AG09319 (cell line): ENCODE data around the gene AKAP11.

Source experiments
- DNase-seq: peaks from one replicate; pipeline ENCODE4 v3.0.0-alpha.2; 2010; ENCODE audit warnings: low read depth; ENCODE audit errors: extremely low read depth
- CTCF ChIP-seq: IDR thresholded peaks from 2 replicates; pipeline ENCODE4 v1.5.1; 2011; ENCODE audit warnings: low read depth, mild to moderate bottlenecking, inconsistent platforms, low read length, moderate library complexity

AKAP11 gene

GRCh38 chr13:42331009-42331408, 59.1 kb downstream of the AKAP11 start:
- TF ChIP-seq CTCF = no peak
- no peak for DNase-seq

DNA sequence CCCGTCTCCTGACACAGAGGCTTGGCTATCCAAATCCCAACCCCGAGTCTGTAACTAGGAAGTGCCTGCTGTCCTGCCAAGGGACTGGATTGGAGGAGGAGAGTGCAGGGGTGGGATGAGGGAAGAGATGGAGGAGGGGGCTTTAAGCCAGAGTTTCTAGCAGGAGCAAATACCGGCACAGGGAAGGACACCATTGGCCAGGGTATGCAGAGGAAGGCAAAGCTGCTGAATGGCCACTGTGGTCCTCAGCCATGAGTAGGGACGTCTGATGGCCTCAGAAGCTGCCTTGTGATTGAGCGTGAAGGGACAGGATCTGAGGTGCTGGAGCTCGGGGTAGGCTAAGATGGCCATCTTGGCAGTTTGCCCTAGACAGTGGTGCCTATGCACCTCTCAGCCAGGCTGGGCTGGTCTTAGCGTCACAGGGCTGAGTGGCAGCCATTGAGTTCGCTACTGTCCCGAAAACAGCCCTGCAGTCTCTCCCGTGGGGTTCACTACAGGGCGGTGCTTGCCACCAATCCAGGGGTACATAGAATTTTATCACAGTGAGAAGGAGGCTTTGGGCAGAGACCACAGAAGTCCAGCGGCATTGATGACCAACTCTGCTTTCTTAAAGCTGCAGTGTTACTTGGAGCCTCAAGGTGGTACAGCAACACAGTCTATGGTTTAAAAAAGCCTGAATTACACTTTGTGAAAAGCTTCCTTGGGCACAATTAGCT, 61.8 kb downstream of the AKAP11 start:
- DNase-seq = no peak
- peak; percentile 58 for TF ChIP-seq CTCF

- no peak for DNase-seq
- TF ChIP-seq CTCF = no peak
These were observed 62.4 kb downstream of the AKAP11 start for GRCh38 chr13:42334329-42334706.

- no peak for DNase-seq
- no peak for TF ChIP-seq CTCF
These were observed 66.1 kb downstream of the AKAP11 start for GRCh38 chr13:42337808-42338600.

- TF ChIP-seq CTCF = no peak
- no peak for DNase-seq
These were observed 73.4 kb downstream of the AKAP11 start for GRCh38 chr13:42345367-42345766.

GRCh38 chr13:42348576-42348975, 76.6 kb downstream of the AKAP11 start:
- TF ChIP-seq CTCF = no peak
- DNase-seq = no peak

DNA sequence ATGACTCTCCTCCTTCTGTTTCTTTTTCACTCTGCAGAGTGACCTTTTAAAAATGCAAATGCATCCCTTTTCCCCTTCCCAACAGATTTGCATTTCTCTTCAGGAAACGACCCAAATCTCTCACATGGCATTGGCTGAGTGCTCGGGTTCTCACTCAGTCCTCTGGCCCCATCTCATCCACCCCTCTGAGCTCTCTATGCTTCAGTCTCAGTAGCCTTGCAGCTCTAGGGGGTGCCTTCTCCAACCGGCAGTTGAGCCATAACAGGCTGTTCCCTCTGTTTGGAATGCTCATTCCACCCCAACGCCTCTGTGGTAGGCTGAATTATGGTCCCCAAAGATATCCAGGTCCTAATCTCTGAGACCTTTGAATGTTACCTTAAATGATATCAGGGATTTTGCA, 78.2 kb downstream of the AKAP11 start:
- TF ChIP-seq CTCF = no peak
- DNase-seq = no peak
